WTC11 (cell line): Measurements from ENCODE around the gene CIZ1. TPM values are rescaled to one million over a fixed set of nuclear protein-coding genes. Genes with fewer than 3 reads are reported as not detected.

ENCODE experiments used
- ATAC-seq: fragments of 200-7000 bp; cut with Tn5 transposase; 2 replicates; pipeline ENCODE4 v1.10.0; 2021; ENCODE audit warnings: mild to moderate bottlenecking, moderate library complexity
- CTCF ChIA-PET: fragments of 300-600 bp; sonication (Branson Sonifier 250); formaldehyde crosslinking; loops from one replicate; lab custom pipeline; 2021; ENCODE audit warnings: antibody characterized with exemption; lab: Charles Lee
- POLR2A ChIA-PET: fragments of 350-600 bp; sonication (Branson Sonifier 250); formaldehyde crosslinking; loops from one replicate; lab custom pipeline; 2021; ENCODE audit warnings: antibody characterized with exemption; lab: Charles Lee
- DNase-seq: peaks from one replicate; pipeline ENCODE4 v3.0.0; 2021; ENCODE audit warnings: low spot score
- H3K27ac Mint-ChIP-seq: 2 replicates; pipeline ENCODE4 v1.8.0; 2021; ENCODE audit warnings: mixed read lengths
- H3K27me3 Mint-ChIP-seq: 2 replicates; pipeline ENCODE4 v1.8.0; 2021; ENCODE audit warnings: low read depth, mild to moderate bottlenecking, moderate library complexity, mixed read lengths
- H3K36me3 Mint-ChIP-seq: 2 replicates; pipeline ENCODE4 v1.8.0; 2021; ENCODE audit warnings: mixed read lengths
- H3K4me1 Mint-ChIP-seq: 2 replicates; pipeline ENCODE4 v1.8.0; 2022; ENCODE audit warnings: mixed read lengths
- H3K4me3 Mint-ChIP-seq: 2 replicates; pipeline ENCODE4 v1.8.0; 2021; ENCODE audit warnings: mild to moderate bottlenecking, moderate library complexity, mixed read lengths
- H3K9me3 Mint-ChIP-seq: 2 replicates; pipeline ENCODE4 v1.8.0; 2021; ENCODE audit warnings: mixed read lengths
- ATF1 ChIP-seq: sonication (generic); formaldehyde crosslinking; IDR thresholded peaks from 2 replicates; pipeline ENCODE4 v1.8.1; 2023; ENCODE audit warnings: mild to moderate bottlenecking, moderate library complexity, missing genetic modification reagents
- EMX1 ChIP-seq: fragments of 250-450 bp; sonication (Bioruptor Pico); IDR thresholded peaks from 2 replicates; pipeline ENCODE4 v1.8.0; 2021; ENCODE audit warnings: mild to moderate bottlenecking
- FOXP1 ChIP-seq: sonication (generic); formaldehyde crosslinking; IDR thresholded peaks from 2 replicates; pipeline ENCODE4 v1.8.0; 2022; ENCODE audit warnings: missing genetic modification reagents, mild to moderate bottlenecking, moderate library complexity, borderline replicate concordance
- GABPB1 ChIP-seq: sonication (generic); formaldehyde crosslinking; IDR thresholded peaks from 2 replicates; pipeline ENCODE4 v1.8.1; 2023; ENCODE audit warnings: mild to moderate bottlenecking, missing genetic modification reagents
- IRF2 ChIP-seq: sonication (generic); formaldehyde crosslinking; IDR thresholded peaks from 2 replicates; pipeline ENCODE4 v1.8.0; 2022; ENCODE audit warnings: low read depth, missing genetic modification reagents, borderline replicate concordance
- MXD4 ChIP-seq: fragments of 250-450 bp; sonication (Bioruptor Pico); IDR thresholded peaks from 2 replicates; pipeline ENCODE4 v1.8.0; 2021; ENCODE audit warnings: mild to moderate bottlenecking, moderate library complexity, borderline replicate concordance
- NFATC4 ChIP-seq: fragments of 250-450 bp; sonication (Bioruptor Pico); IDR thresholded peaks from 2 replicates; pipeline ENCODE4 v1.9.0; 2021; ENCODE audit warnings: mild to moderate bottlenecking
- NFE2L1 ChIP-seq: sonication (generic); formaldehyde crosslinking; IDR thresholded peaks from 2 replicates; pipeline ENCODE4 v1.8.1; 2023; ENCODE audit warnings: missing genetic modification reagents
- NR2C2 ChIP-seq: sonication (generic); formaldehyde crosslinking; IDR thresholded peaks from 2 replicates; pipeline ENCODE4 v1.8.0; 2022; ENCODE audit warnings: mild to moderate bottlenecking, missing genetic modification reagents
- NR3C1 ChIP-seq: sonication (generic); formaldehyde crosslinking; conservative IDR thresholded peaks from 2 replicates; pipeline ENCODE4 v1.8.1; 2023; ENCODE audit warnings: low read depth, mild to moderate bottlenecking, missing genetic modification reagents
- SMAD4 ChIP-seq: sonication (generic); formaldehyde crosslinking; IDR thresholded peaks from 2 replicates; pipeline ENCODE4 v1.8.0; 2022; ENCODE audit warnings: mild to moderate bottlenecking, missing genetic modification reagents
- SP1 ChIP-seq: sonication (generic); formaldehyde crosslinking; conservative IDR thresholded peaks from 2 replicates; pipeline ENCODE4 v1.8.1; 2022; ENCODE audit warnings: missing genetic modification reagents
- TEAD4 ChIP-seq: sonication (generic); formaldehyde crosslinking; IDR thresholded peaks from 2 replicates; pipeline ENCODE4 v1.8.0; 2022; ENCODE audit warnings: mild to moderate bottlenecking, missing genetic modification reagents
- ZNF121 ChIP-seq: sonication (generic); formaldehyde crosslinking; IDR thresholded peaks from 2 replicates; pipeline ENCODE4 v1.8.0; 2023; ENCODE audit warnings: missing genetic modification reagents
- ZNF263 ChIP-seq: sonication (generic); formaldehyde crosslinking; IDR thresholded peaks from 2 replicates; pipeline ENCODE4 v1.8.1; 2022; ENCODE audit warnings: low read depth, mild to moderate bottlenecking, moderate library complexity, missing genetic modification reagents
- total RNA-seq: library from RNA; stranded (reverse); gene quantifications from 3 replicates; pipeline ENCODE4 v1.2.3, GENCODE V29; 2021
- TF ChIP-seq, protein P1 (sequence below): sonication (generic); formaldehyde crosslinking; IDR thresholded peaks from 2 replicates; pipeline ENCODE4 v1.8.0; 2022; ENCODE audit warnings: mild to moderate bottlenecking, missing genetic modification reagents
- TF ChIP-seq, protein P2 (sequence below): sonication (generic); formaldehyde crosslinking; conservative IDR thresholded peaks from 2 replicates; pipeline ENCODE4 v1.8.1; 2023; ENCODE audit warnings: mild to moderate bottlenecking, low read depth, missing genetic modification reagents, moderate library complexity
- TF ChIP-seq, protein P3 (sequence below): sonication (generic); formaldehyde crosslinking; IDR thresholded peaks from 2 replicates; pipeline ENCODE4 v1.8.0; 2022; ENCODE audit warnings: mild to moderate bottlenecking, missing genetic modification reagents
- TF ChIP-seq, protein P4 (sequence below): sonication (generic); formaldehyde crosslinking; IDR thresholded peaks from 2 replicates; pipeline ENCODE4 v1.8.1; 2023; ENCODE audit warnings: mild to moderate bottlenecking, moderate library complexity, missing genetic modification reagents
- TF ChIP-seq, protein P5 (sequence below): fragments of 250-450 bp; sonication (Bioruptor Pico); IDR thresholded peaks from 2 replicates; pipeline ENCODE4 v1.8.0; 2021; ENCODE audit warnings: mild to moderate bottlenecking
- TF ChIP-seq, protein P6 (sequence below): fragments of 250-450 bp; sonication (Bioruptor Pico); IDR thresholded peaks from 2 replicates; pipeline ENCODE4 v1.9.0; 2021; ENCODE audit warnings: mild to moderate bottlenecking
- TF ChIP-seq, protein P7 (sequence below): sonication (generic); formaldehyde crosslinking; IDR thresholded peaks from 2 replicates; pipeline ENCODE4 v1.8.0; 2023; ENCODE audit warnings: missing genetic modification reagents
- TF ChIP-seq, protein P8 (sequence below): sonication (generic); formaldehyde crosslinking; IDR thresholded peaks from 2 replicates; pipeline ENCODE4 v1.8.1; 2023; ENCODE audit warnings: mild to moderate bottlenecking, missing genetic modification reagents, borderline replicate concordance

The CIZ1 gene
- total RNA-seq, 1 experiment from 2014 or later: 90.2 TPM

DNA sequence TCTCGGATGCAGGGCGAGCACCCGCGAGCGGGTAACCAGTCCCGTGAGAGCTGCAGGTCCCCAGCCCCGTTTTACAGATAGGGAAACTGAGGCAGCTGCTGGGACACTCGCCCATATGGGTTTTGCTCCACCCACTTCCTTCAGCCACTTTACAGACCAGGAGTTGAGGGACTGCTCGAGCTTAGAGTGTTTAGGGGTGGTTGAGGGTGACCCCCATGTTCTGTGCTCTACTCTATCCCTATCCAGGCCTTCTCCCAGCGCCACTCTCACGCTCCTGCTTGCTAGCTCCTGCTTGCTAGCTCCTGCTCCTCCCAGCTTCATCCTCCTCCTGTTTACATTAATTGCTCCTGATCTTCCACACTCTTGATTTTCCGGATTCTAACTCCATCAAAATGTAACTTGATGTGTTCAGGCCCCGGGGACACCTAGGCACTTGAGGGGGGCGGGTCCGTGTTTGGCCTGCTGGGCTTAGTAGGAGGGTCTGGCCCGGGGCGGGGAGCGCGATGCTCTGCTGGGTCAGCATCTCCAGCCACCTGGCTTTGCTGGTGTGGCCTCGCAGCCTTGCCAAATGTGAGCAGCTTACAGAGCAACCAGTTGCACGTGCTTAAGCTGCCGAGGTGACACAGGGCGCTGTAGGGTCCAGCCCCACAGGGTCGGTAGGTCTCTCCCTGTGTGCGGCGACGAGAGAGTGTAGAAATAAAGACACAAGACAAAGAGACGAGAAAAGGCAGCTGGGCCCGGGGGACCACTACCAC, 62.4 kb downstream of the CIZ1 start (continued):
- TF ChIP-seq NR2C2 (CRISPR knock-in tag): no peak
- TF ChIP-seq, protein P1, sequence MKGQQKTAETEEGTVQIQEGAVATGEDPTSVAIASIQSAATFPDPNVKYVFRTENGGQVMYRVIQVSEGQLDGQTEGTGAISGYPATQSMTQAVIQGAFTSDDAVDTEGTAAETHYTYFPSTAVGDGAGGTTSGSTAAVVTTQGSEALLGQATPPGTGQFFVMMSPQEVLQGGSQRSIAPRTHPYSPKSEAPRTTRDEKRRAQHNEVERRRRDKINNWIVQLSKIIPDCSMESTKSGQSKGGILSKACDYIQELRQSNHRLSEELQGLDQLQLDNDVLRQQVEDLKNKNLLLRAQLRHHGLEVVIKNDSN (CRISPR knock-in tag): no peak
- no peak for TF ChIP-seq FOXP1 (CRISPR knock-in tag)
- TF ChIP-seq, protein P2, sequence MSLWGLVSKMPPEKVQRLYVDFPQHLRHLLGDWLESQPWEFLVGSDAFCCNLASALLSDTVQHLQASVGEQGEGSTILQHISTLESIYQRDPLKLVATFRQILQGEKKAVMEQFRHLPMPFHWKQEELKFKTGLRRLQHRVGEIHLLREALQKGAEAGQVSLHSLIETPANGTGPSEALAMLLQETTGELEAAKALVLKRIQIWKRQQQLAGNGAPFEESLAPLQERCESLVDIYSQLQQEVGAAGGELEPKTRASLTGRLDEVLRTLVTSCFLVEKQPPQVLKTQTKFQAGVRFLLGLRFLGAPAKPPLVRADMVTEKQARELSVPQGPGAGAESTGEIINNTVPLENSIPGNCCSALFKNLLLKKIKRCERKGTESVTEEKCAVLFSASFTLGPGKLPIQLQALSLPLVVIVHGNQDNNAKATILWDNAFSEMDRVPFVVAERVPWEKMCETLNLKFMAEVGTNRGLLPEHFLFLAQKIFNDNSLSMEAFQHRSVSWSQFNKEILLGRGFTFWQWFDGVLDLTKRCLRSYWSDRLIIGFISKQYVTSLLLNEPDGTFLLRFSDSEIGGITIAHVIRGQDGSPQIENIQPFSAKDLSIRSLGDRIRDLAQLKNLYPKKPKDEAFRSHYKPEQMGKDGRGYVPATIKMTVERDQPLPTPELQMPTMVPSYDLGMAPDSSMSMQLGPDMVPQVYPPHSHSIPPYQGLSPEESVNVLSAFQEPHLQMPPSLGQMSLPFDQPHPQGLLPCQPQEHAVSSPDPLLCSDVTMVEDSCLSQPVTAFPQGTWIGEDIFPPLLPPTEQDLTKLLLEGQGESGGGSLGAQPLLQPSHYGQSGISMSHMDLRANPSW (CRISPR knock-in tag): no peak
- TF ChIP-seq ATF1 (CRISPR knock-in tag): no peak
- TF ChIP-seq ZNF121 (CRISPR knock-in tag): no peak
- TF ChIP-seq, protein P3, sequence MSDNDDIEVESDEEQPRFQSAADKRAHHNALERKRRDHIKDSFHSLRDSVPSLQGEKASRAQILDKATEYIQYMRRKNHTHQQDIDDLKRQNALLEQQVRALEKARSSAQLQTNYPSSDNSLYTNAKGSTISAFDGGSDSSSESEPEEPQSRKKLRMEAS: no peak
- TF ChIP-seq, all 79 proteins: peak for 0

DNA sequence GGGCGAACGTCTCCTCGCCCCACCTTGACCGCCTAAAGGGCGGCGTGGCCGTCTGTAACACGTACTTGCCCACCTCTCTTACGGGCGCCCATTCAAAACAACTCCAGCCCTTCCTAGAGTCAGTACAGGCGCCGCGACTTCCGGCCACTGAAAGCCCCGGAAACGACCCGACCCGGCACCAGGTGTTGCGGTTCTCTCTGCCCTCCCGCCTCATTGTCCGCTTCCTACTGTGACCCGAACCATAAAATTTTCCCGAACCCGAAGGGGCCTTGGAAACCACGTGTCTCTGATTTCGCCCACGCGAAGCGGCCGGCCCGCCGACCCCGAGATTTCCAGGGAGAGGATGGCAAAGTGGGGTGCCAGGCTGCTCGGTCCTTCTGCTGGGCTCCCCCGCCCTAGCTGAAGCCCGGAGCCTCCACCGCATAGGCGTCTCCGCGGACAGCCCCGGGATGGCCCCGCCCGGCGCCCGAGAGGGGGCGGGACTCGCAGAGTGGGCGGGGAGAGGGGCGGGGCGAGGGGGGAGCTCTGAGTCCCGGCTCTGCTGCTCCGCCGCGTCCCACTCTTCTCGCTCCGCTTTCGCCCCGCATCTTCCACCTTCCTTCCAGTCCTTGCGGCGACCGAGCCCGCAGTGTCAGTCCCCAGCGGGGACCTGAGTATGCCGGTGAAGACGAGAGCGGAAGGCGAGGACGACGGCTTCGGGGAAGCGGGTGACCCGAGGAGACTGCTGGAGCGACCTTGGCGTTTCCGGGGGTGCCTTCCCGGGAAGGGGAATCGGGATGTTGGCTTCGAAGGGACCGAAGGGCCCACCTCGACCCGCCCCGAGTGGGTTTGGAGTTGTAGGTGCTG, 63.2 kb downstream of the CIZ1 start:
- Mint-ChIP-seq H3K4me3 (peak overlapping the region; percentile 94), H3K36me3 (peaks cover 14% of the 10 kb centered on the region), H3K9me3 (peaks cover 9% of the 10 kb centered on the region), H3K27ac (peak overlapping the region; percentile 97), H3K4me1 (peaks cover 17% of the 10 kb centered on the region), H3K27me3 (peaks cover 19% of the 10 kb centered on the region)
- POLR2A ChIA-PET: interaction anchor here (0.8 to 0.9 kb wide), 2 partner anchors 31 to 71 kb away, joined by 3 to 4 read pairs; partner anchors contain the start of gene BBLN
- CTCF ChIA-PET: interaction anchor here (0.5 to 3.0 kb wide), 21 partner anchors 9 to 234 kb away, joined by 3 to 53 read pairs (median 3); partner anchors contain the start of genes BBLN and CIZ1
- DNase-seq (peak; percentile 80), ATAC-seq (peak; percentile 80)
- TF ChIP-seq IRF2 (CRISPR knock-in tag) (no peak), MXD4 (CRISPR knock-in tag) (no peak), SP1 (CRISPR knock-in tag) (peak; percentile 93), NR3C1 (CRISPR knock-in tag) (no peak), TEAD4 (CRISPR knock-in tag) (no peak), ZNF263 (CRISPR knock-in tag) (no peak), NFE2L1 (CRISPR knock-in tag) (no peak), EMX1 (CRISPR knock-in tag) (no peak), GABPB1 (no peak), SMAD4 (CRISPR knock-in tag) (no peak), NFATC4 (no peak)
- TF ChIP-seq, protein P4, sequence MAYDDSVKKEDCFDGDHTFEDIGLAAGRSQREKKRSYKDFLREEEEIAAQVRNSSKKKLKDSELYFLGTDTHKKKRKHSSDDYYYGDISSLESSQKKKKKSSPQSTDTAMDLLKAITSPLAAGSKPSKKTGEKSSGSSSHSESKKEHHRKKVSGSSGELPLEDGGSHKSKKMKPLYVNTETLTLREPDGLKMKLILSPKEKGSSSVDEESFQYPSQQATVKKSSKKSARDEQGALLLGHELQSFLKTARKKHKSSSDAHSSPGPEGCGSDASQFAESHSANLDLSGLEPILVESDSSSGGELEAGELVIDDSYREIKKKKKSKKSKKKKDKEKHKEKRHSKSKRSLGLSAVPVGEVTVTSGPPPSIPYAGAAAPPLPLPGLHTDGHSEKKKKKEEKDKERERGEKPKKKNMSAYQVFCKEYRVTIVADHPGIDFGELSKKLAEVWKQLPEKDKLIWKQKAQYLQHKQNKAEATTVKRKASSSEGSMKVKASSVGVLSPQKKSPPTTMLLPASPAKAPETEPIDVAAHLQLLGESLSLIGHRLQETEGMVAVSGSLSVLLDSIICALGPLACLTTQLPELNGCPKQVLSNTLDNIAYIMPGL: no peak; the same call in 1 of the 2 replicates
- TF ChIP-seq, protein P5, sequence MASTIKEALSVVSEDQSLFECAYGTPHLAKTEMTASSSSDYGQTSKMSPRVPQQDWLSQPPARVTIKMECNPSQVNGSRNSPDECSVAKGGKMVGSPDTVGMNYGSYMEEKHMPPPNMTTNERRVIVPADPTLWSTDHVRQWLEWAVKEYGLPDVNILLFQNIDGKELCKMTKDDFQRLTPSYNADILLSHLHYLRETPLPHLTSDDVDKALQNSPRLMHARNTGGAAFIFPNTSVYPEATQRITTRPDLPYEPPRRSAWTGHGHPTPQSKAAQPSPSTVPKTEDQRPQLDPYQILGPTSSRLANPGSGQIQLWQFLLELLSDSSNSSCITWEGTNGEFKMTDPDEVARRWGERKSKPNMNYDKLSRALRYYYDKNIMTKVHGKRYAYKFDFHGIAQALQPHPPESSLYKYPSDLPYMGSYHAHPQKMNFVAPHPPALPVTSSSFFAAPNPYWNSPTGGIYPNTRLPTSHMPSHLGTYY (CRISPR knock-in tag): no peak
- TF ChIP-seq, protein P6, sequence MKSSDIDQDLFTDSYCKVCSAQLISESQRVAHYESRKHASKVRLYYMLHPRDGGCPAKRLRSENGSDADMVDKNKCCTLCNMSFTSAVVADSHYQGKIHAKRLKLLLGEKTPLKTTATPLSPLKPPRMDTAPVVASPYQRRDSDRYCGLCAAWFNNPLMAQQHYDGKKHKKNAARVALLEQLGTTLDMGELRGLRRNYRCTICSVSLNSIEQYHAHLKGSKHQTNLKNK (CRISPR knock-in tag): no peak
- TF ChIP-seq, protein P7, sequence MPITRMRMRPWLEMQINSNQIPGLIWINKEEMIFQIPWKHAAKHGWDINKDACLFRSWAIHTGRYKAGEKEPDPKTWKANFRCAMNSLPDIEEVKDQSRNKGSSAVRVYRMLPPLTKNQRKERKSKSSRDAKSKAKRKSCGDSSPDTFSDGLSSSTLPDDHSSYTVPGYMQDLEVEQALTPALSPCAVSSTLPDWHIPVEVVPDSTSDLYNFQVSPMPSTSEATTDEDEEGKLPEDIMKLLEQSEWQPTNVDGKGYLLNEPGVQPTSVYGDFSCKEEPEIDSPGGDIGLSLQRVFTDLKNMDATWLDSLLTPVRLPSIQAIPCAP: no peak
- TF ChIP-seq, protein P8, sequence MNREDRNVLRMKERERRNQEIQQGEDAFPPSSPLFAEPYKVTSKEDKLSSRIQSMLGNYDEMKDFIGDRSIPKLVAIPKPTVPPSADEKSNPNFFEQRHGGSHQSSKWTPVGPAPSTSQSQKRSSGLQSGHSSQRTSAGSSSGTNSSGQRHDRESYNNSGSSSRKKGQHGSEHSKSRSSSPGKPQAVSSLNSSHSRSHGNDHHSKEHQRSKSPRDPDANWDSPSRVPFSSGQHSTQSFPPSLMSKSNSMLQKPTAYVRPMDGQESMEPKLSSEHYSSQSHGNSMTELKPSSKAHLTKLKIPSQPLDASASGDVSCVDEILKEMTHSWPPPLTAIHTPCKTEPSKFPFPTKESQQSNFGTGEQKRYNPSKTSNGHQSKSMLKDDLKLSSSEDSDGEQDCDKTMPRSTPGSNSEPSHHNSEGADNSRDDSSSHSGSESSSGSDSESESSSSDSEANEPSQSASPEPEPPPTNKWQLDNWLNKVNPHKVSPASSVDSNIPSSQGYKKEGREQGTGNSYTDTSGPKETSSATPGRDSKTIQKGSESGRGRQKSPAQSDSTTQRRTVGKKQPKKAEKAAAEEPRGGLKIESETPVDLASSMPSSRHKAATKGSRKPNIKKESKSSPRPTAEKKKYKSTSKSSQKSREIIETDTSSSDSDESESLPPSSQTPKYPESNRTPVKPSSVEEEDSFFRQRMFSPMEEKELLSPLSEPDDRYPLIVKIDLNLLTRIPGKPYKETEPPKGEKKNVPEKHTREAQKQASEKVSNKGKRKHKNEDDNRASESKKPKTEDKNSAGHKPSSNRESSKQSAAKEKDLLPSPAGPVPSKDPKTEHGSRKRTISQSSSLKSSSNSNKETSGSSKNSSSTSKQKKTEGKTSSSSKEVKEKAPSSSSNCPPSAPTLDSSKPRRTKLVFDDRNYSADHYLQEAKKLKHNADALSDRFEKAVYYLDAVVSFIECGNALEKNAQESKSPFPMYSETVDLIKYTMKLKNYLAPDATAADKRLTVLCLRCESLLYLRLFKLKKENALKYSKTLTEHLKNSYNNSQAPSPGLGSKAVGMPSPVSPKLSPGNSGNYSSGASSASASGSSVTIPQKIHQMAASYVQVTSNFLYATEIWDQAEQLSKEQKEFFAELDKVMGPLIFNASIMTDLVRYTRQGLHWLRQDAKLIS: no peak
